ENCODE results near the gene CCDC169. TPM values are rescaled to one million over a fixed set of nuclear protein-coding genes. Genes with fewer than 3 reads are reported as not detected.

CCDC169 gene
- 0.97 and 2.7 TPM in 2 replicates for total RNA-seq

GRCh38 chr13:36297366-36298338 lies at the start of gene CCDC169:
Gene CCDC169, minus strand, starts transcription at chr13:36297814. Its CDS starts 95 bp downstream, at chr13:36297719.

GRCh38 chr13:36346222-36347083 lies 48.8 kb upstream of the CCDC169 start, which contains the start of gene SPART:
Gene SPART, minus strand, starts transcription at chr13:36346394. Its CDS starts 10,564 bp downstream, at chr13:36335830.

GRCh38 chr13:36214163-36214921 lies 83.3 kb downstream of the CCDC169 start, which contains the start of gene SOHLH2:
Gene SOHLH2, minus strand, starts transcription at chr13:36214556. Its CDS starts 30 bp downstream, at chr13:36214526.

Other genes with a start within 250 kb of the CCDC169 start
- gene DCLK1, start 166.4 kb downstream of the CCDC169 start, total RNA-seq = 3.4 and 116 TPM in 2 replicates
- gene SOHLH2, start 83.3 kb downstream of the CCDC169 start, total RNA-seq = under 0.01 TPM in 1 of 2 replicates, not detected in the other
- 53.7 and 133 TPM in 2 replicates for gene SPART, start 48.6 kb upstream of the CCDC169 start, total RNA-seq
- 1.6 and 9.0 TPM in 2 replicates for gene CCNA1, start 134.7 kb upstream of the CCDC169 start, total RNA-seq

Measured in bladder microvascular endothelial cell (primary cell).